Measurements from ENCODE around the gene CLASRP.

The CLASRP gene

GRCh38 chr19:45079063-45079910 lies 40.4 kb downstream of the CLASRP start, which contains the start of gene GEMIN7:
Gene GEMIN7 (plus strand): TSS chr19:45079260. CDS start chr19:45090115, 10,855 bp downstream.
- DNase-seq (ENCODE audit: low read depth in 2 of 3, low spot score in 1 of 3), result peak; percentile 66 to 83 (median 74)

- no peak for DNase-seq (ENCODE audit: low read depth in 2 of 3, low spot score in 1 of 3)
These were observed 41.1 kb downstream of the CLASRP start for GRCh38 chr19:45079911-45080370.

DNA sequence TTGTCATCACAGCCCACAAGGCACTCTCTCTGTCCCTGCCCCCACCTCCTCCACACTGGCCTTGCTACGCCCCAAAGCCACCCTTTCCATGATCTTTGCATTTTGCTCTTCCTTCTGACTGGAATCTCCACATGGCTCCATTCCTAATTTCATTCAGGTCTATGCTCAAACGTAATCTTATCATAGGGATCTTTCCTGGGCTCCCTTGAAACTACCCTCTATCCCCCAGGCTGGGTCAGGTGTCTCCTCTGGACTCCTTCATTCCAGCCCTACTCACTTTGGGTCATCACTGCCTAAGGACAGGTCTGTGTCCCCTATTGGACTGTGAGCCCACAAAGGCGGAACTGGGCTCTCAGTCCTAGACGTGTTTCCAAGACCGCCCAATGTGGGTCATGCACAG lies 43.3 kb downstream of the CLASRP start:
- DNase-seq (ENCODE audit: low read depth in 2 of 3, low spot score in 1 of 3), result no peak

DNA sequence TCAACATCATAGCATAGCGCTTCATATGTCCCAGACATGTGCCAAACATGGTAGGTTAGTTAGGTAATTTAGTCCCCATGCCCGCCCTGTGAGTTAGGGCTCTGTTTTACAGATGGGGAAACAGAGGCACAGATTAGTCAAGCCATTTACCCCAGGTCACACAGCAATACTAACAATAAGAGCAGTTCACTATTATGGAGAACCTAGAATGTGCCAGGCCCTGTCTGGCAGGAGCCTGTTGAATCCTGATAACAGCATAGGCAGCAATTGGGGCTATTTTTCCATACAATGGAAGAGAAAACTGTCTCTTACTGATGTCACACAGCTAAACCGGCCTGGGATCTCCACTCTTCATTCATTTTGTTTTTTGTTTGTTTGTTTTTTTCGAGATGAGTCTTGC lies 47.6 kb downstream of the CLASRP start:
- DNase-seq (ENCODE audit: low read depth in 2 of 3, low spot score in 1 of 3), result no peak

GRCh38 chr19:45087531-45087930 lies 48.7 kb downstream of the CLASRP start:
- no peak for DNase-seq (ENCODE audit: low read depth in 2 of 3, low spot score in 1 of 3)

GRCh38 chr19:45090034-45090433 lies 51.2 kb downstream of the CLASRP start:
- DNase-seq (ENCODE audit: low read depth in 2 of 3, low spot score in 1 of 3), result no peak

GRCh38 chr19:45090606-45091005 lies 51.8 kb downstream of the CLASRP start:
- DNase-seq (ENCODE audit: low read depth in 2 of 3, low spot score in 1 of 3), result no peak

GRCh38 chr19:45091031-45091923 lies 52.4 kb downstream of the CLASRP start:
- peak; percentile 90 to 99 (median 96) for DNase-seq (ENCODE audit: low read depth in 2 of 3, low spot score in 1 of 3)

DNA sequence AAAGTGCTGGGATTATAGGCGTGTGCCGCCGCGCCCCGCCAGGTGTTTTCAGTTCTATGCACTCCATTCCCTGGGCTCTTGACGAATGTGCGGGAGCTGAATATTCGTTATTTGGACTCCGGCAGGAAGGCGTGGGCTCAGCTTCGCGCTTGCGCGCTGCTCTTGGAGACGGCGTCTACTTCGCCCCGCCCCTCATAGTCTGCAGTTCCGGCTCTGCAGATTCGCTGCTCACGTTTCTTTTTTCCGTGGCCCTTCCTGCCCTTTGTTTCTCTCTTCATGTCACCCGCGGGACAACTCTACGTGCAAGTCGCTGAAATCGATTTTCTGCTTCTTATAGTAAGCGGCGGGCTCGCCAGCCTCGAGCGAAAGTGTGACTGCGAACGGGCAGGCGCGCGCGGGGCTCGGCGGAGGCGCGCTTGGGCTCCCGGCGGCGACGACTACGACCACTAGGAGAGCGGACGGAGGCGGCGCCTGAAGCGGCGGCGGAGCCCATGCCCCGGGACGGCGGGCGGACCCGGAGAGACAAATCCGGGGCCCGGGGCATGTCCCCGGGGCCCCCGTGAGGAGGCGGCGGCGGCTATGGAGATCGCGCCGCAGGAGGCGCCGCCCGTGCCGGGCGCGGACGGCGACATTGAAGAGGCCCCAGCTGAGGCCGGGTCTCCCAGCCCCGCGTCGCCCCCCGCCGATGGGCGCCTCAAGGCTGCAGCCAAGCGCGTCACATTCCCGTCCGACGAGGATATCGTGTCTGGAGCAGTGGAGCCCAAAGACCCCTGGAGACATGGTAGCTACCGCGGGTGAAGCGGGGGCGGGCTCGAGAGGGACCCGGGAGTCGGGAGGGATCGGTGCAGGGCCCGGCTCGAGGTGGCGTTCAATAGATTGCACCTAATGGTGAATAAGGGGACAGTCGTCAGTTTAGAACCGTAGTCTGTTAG lies 54.2 kb downstream of the CLASRP start, which contains the start of gene PPP1R37:
TSS of gene PPP1R37 (plus strand) at position 433 of the 932 bp plus-strand sequence. CDS start at position 580, 147 bp downstream.
- DNase-seq (ENCODE audit: low read depth in 2 of 3, low spot score in 1 of 3), result peak; percentile 83 to 89 (median 87)

DNA sequence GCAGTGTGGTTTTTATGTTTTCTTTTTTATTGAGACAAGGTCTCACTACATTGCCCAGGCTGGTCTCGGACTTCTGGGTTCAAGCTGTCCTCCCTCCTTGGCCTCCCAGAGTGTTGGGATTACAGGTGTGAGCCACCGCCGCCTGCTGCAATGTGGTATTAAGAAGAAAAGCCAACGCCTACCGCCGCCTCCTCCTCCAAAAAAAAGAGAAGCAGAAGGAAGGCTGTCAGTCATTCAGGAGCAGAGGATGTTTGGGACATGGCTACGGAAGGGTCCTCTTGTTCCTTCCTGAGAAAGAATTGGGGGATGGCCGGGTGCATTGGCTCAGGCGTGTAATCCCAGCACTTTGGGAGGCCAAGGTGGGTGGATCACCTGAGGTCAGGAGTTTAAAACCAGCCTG lies 55.3 kb downstream of the CLASRP start:
- no peak for DNase-seq (ENCODE audit: low read depth in 2 of 3, low spot score in 1 of 3)

DNA sequence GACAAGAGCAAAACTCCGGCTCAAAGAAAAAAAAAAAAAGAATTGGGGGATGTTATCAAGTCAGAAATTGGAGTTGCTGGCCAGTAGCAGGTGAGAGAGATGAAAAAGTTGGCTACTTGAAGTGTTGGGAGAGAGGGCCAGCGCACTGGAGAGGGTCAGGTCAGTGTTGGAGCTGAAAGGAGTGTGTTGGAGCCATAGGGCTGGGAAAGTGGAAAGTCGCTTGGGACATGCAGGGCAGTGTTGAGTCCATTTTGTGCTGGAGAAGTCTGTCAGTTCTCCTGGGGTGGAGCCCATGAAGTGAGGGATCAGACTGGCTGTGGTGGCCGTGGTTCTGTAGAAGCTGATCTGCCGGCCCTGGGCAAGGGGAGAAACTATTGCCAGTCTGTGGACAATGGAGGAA lies 55.9 kb downstream of the CLASRP start:
- DNase-seq (ENCODE audit: low read depth in 2 of 3, low spot score in 1 of 3), result no peak

DNA sequence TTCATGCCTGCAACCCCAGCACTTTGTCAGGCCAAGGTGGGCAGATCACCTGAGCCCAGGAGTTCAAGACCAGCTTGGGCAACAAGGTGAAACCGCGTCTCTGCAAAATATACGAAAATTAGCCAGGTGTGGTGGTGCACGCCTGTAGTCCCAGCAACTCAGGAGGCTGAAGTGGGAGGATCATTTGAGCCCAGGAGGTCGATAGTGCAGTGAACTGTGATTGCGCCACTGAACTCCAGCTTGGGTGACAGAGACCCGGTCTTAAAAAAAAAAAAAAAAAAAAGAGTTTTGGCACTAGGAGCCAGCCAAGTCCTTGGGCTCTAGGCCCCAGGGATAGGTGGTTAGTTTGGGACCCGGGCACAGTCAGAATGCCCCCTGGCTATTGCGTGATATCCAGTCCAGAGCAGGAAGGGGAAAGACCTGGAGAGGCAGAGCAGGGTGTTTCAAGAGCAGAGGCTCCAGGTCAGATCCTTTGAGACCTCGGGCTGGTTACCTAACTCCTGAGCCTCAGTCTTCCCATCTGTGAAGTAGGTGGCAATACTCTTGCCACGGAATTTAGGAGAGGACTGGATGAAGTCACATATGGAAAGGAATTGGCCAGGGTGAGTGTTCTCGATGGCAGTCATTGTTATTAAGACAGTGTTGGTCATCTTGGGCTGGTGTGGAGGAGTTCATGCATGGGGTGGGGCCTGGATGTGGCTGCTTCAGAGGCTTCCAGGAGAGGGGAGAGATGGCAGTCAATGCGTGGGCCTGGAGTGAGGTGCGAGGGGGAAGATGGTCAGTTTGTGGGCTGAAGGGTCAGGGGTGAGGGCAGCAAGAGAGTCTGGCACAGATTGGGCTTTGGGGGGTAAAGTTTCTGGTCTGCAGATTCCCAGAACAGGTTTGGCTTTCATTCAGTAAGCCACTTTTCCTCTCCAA lies 56.9 kb downstream of the CLASRP start:
- DNase-seq (ENCODE audit: low read depth in 2 of 3, low spot score in 1 of 3), result no peak

DNA sequence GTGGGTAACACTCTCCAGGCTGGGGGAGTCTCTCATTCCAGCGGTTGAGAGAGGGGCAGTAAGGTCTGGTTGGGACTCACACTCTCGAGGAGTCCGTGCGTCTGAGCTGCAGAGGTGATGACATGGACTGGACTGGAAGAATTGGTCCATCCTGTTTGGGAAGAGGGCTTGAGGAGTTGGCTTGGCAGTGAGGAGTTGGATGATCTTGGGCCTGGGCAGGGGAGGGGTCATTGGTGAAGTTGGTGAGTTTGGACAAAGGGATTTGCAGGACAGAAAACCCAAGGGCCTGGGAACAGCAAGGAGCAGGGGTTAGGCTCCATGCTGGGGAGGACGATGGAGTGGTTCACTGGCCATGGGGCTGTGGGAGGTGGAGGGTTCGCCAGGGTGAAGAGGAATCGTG lies 57.9 kb downstream of the CLASRP start:
- no peak for DNase-seq (ENCODE audit: low read depth in 2 of 3, low spot score in 1 of 3)

DNA sequence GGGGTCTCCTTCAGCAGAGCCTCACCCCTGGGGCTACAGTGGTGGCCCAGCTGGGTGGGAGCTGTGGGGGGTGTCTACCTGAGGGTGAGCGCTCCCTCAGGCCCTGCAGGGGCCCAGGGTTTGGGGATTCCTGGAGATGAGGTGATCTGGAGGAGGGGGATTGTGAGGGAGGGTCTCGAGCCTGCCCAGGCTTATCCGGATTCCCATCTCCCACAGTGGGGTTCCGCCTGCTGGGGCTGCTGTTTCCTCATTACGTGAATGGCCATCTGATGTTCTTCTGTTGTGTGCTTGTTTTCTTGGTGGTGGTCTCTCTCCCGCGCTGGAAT lies 58.6 kb downstream of the CLASRP start:
- DNase-seq (ENCODE audit: low read depth in 2 of 3, low spot score in 1 of 3), result no peak

GRCh38 chr19:45097776-45098520 lies 59.1 kb downstream of the CLASRP start:
- no peak for DNase-seq (ENCODE audit: low read depth in 2 of 3, low spot score in 1 of 3)

DNA sequence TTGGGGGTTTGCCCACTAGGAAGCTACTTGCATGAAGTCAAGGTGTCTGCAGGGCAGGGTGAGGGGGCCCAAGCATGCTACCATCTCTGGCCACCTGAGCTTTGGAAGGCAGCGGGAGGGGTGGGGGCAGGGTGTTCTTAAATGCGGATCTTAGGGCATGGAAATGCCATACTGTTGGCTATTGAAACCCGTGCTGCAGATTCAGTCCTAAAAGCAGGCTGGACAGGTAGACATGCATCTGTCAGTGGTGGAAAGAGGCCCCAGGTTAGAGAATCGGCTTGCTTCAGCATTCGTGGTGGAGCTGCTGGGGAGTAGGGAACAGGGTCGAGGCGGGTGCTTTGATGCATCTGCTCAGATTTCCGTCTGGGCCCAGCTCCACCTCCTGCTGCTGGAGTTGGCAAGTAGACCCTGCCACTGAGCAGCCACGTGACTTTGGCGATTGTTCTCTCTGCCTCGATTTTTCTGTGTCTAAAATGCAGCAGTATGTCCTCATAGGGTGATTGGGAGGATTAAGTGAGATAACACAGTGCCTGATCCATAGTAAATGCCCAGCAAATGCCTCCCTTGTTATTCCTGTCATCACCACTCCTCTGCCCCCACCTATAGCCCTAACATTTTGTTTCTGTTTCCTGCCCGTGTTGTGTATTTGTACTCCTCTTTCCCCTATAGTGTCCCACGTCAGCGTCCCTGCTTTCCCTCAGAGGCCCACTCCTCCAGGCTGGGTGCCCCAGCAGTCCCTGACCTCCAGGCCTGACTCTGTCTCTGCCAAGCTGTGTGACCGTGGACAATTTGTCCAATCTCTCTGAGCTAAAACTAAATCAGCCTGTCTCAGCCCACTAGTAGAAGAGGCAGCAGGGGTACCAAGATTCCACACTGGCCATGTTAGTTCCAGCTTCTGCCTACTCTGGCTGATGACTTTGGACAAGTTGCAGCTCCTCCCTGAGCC lies 59.9 kb downstream of the CLASRP start:
- DNase-seq (ENCODE audit: low read depth in 2 of 3, low spot score in 1 of 3), result no peak

- DNase-seq (ENCODE audit: low read depth in 2 of 3, low spot score in 1 of 3), result no peak
These were observed 60.8 kb downstream of the CLASRP start for GRCh38 chr19:45099467-45100191.
